Measurements from ENCODE around the gene INSYN2A.

INSYN2A gene

DNA sequence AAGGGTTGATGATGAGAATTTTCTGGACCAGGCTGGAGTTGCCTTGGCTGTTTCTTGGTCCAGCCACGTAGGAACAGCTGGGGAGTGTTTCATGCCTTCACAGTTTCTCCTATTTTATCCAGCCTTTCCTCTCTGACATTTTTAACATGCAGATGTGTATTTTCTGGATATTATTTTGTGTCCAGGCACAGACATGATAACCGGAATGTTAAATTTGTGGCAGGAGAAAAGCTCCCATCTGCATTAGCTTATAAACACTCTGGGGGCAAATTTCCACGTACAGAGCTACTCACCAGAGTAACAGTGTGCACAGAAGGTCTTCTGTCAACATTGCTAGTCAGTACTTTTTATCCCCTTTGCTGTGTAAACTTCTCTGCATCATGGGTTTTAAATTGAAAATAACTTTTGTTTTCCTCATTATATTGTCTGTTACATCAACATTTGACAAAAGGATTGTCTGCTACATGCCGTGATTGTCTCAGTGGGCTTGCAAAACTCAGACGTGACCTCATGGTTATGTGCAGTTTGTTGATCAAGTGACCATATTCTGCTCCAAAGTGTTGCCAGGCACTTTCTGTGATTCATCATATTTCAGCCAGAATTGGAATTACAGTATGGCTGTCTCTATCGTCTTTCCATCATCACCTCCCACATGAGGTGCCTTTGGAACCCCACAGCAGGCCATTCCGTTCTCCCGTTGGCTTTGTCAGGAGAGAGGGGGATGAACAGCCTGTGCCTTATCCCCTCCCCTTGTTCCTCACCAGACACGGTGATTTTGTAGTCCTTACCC lies 41.4 kb downstream of the INSYN2A start:
- DNase-seq (ENCODE audit: low spot score), result no peak

- DNase-seq (ENCODE audit: low spot score), result no peak
These were observed 43.2 kb downstream of the INSYN2A start for GRCh38 chr10:127153181-127153580.

- DNase-seq (ENCODE audit: low spot score), result no peak
These were observed 44.3 kb downstream of the INSYN2A start for GRCh38 chr10:127151981-127152699.

- DNase-seq (ENCODE audit: low spot score), result no peak
These were observed 44.9 kb downstream of the INSYN2A start for GRCh38 chr10:127151541-127151940.

DNA sequence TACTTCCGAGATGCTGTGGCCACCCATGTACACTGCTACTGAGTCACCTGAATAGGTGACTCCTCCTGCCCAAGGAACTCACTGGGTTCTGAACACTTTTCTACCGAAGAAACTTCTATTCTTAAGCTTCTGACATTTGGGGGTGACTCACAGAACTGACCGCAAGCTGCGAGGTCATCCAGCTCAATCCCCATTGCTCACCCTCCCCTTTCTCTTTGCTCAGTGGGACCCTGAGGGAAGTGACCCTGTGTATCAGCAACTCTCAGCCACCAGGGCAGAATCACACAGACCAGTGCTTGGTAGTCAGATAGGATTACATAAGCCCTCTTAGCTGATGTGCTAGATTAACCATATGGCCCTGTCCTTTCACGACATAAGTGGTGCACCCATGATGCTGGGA lies 46.3 kb downstream of the INSYN2A start:
- no peak for DNase-seq (ENCODE audit: low spot score)

DNA sequence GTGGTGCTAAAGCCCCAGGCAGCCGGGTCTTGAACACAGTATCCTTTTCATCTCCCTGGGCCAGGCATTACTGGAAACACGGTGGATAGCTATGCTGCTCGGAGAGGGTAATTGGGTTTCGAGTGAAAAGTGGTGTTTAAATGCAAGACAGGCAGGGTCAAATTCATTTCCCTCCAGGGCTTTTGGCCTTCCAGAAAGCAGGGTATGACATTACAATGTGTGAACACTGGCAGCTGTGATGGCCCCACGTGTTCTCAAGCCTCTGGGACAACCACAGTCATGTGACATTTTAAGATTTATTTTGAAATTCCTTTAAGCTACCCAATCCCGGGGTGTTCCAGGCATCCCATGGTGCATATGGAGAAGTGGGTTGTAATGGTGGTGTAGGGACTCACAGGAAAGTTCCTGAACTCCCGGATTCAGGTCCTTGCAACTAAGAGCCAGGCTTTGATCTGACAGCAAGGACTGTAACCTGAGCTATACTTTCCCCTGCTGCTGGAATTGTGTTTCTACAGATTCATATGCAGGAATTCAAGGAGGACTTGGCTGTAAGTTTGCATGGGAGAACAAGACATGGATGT lies 46.8 kb downstream of the INSYN2A start:
- no peak for DNase-seq (ENCODE audit: low spot score)

DNA sequence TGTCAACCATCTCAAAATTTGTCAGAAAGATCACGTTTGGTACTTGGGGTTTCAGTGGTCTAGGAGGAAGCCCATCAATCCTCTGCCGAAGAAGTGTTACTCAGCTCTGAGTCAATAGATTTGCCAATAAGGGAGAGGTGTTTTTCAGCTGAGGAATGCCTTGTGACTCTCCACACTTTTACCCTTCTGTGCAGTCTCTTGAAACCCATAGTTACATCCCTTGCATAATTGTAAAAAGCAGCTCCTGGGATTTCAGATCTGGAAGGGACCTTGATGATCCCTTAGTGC lies 47.5 kb downstream of the INSYN2A start:
- no peak for DNase-seq (ENCODE audit: low spot score)

- DNase-seq (ENCODE audit: low spot score), result no peak
These were observed 48.1 kb downstream of the INSYN2A start for GRCh38 chr10:127148066-127148932.

GRCh38 chr10:127146661-127147060 lies 49.7 kb downstream of the INSYN2A start:
- no peak for DNase-seq (ENCODE audit: low spot score)

Data from germinal center (tissue), 1 donor.